Psoas muscle (tissue), 8 donors: ENCODE results near the gene SYT1. TPM values are rescaled to one million over a fixed set of nuclear protein-coding genes. Genes with fewer than 3 reads are reported as not detected.

Experiments
- ATAC-seq, 4 donors: fragments of 200-7000 bp; cut with Tn5 transposase; one replicate each; pipeline ENCODE4 v1.9.1; 2020; ENCODE audit warnings: moderate library complexity in 3 of 4, mild to moderate bottlenecking in 2 of 4
- DNase-seq, 2 donors: peaks; one replicate each; pipeline ENCODE4 v3.0.0-alpha.2; 2020
- H3K27ac ChIP-seq: fragments of 200-600 bp; one replicate; pipeline ENCODE4 v1.8.0; 2022
- H3K27me3 ChIP-seq, 3 donors: fragments of 200-600 bp in 1 of 3; one replicate each; pipeline versions ENCODE4 v1.6.1 to v1.8.0; 2013 to 2022; ENCODE audit warnings: low read length in 2 of 3, mild to moderate bottlenecking in 2 of 3, moderate library complexity in 1 of 3; ENCODE audit not compliant: insufficient read depth in 3 of 3
- H3K36me3 ChIP-seq, 2 donors: fragments of 200-600 bp in 1 of 2; one replicate each; pipeline versions ENCODE4 v1.6.1 to v1.8.0; 2013 to 2022; ENCODE audit warnings: low read depth in 1 of 2, mild to moderate bottlenecking in 1 of 2, moderate library complexity in 1 of 2; ENCODE audit not compliant: insufficient read depth in 1 of 2
- H3K4me1 ChIP-seq: fragments of 200-600 bp; one replicate; pipeline ENCODE4 v1.8.0; 2022
- H3K4me3 ChIP-seq: fragments of 200-600 bp; one replicate; pipeline ENCODE4 v1.8.0; 2022; ENCODE audit warnings: mild to moderate bottlenecking
- H3K9me3 ChIP-seq: fragments of 200-600 bp; one replicate; pipeline ENCODE4 v1.8.0; 2022
- CTCF ChIP-seq: fragments of 200-600 bp; IDR thresholded peaks from one replicate; pipeline ENCODE4 v1.8.0; 2022; ENCODE audit warnings: antibody characterized with exemption
- WGBS, 3 donors: extraction: QIAGEN DNeasy Blood & Tissue Kit; methylation state at CpG; one replicate each; pipeline versions ENCODE4 v1.1.6 to v1.1.7; 2013; 5-methylcytosine and 5-hydroxymethylcytosine counted together
- intact Hi-C, 2 donors: fragments of 100-400 bp; cut with DNase I; formaldehyde crosslinking; loops; one replicate each; pipeline versions ENCODE4 v1.11.0 to v1.14.2; 2022
- polyA plus RNA-seq, 3 donors: library from polyadenylated mRNA; stranded (reverse); fragments of 200-250 nt; gene quantifications; one replicate each; pipeline ENCODE4 v1.2.3, GENCODE V29; 2013
- total RNA-seq, 4 donors: library from RNA; stranded (reverse); fragmentation: NEBNext Ultra II Directional in 2 of 4; extraction: Animal tissue kit (Norgen Biotek cat#: 25700) in 2 of 4; gene quantifications; one replicate each; pipeline versions ENCODE4 v1.2.1 to v1.2.4, GENCODE V29; 2021 to 2023
- donor health status: healthy with polysubstance abuse.
- donor health status: DM: no; HTN: no; CAD: no; lungs with moderate emphysema.
- donor health status: Bipolar disorder and iron deficiency.
- donor health status: healthy.
- donor health status: DM: yes; HTN: yes; CAD: no.
- donor health status: DM: no; HTN: no; CAD: no.
- donor health status: DM: no; HTN: no; CAD: no.
- donor health status: DM: yes; HTN: yes; CAD: no.

The SYT1 gene
- total and polyA plus RNA-seq, 7 donors = 0.05 to 0.34 (median 0.14) TPM; not detected in 2

GRCh38 chr12:79366374-79366773, 501.8 kb downstream of the SYT1 start:
- intact Hi-C loops = no loop called here
- H3K4me1 ChIP-seq = no peaks in the 10 kb centered on the region
- no peaks in the 10 kb centered on the region for H3K36me3 ChIP-seq
- H3K4me3 ChIP-seq = no peak overlapping the region
- TF ChIP-seq CTCF = no peak
- no peaks in the 10 kb centered on the region for H3K9me3 ChIP-seq
- H3K27me3 ChIP-seq = no peaks in the 10 kb centered on the region
- DNase-seq = no peak
- WGBS, 3 donors = 86 to 93% (median 87%) methylated on average over 2 of the region's 2 CpGs
- no peak for ATAC-seq
- no peak overlapping the region for H3K27ac ChIP-seq

- no peaks in the 10 kb centered on the region for H3K9me3 ChIP-seq
- ATAC-seq = no peak
- H3K27me3 ChIP-seq = no peaks in the 10 kb centered on the region
- intact Hi-C loops = no loop called here
- H3K27ac ChIP-seq = no peak overlapping the region
- H3K4me3 ChIP-seq = no peak overlapping the region
- no peak for DNase-seq
- TF ChIP-seq CTCF = no peak
- H3K36me3 ChIP-seq = no peaks in the 10 kb centered on the region
- 69 to 84% (median 83%) methylated on average over 3 of the region's 3 CpGs for WGBS, 3 donors
- no peaks in the 10 kb centered on the region for H3K4me1 ChIP-seq
Observed at GRCh38 chr12:79367032-79367589, 502.5 kb downstream of the SYT1 start.

- Histone ChIP-seq H3K27ac (no peak overlapping the region), H3K9me3 (no peaks in the 10 kb centered on the region), H3K4me1 (no peaks in the 10 kb centered on the region), H3K36me3 (no peaks in the 10 kb centered on the region), H3K27me3 (no peaks in the 10 kb centered on the region), H3K4me3 (no peak overlapping the region)
- DNase-seq (no peak), ATAC-seq (no peak)
- 62 to 69% (median 63%) methylated on average over 2 of the region's 2 CpGs for WGBS, 3 donors
- intact Hi-C loops = no loop called here
- TF ChIP-seq CTCF = no peak
Observed at GRCh38 chr12:79370021-79370420, 505.4 kb downstream of the SYT1 start.

- ATAC-seq (no peak), DNase-seq (no peak)
- TF ChIP-seq CTCF = no peak
- intact Hi-C loops = no loop called here
- no peak overlapping the region for H3K4me3 ChIP-seq
- WGBS, 3 donors = 82 to 84% (median 83%) methylated on average over 2 of the region's 2 CpGs
- no peak overlapping the region for H3K27ac ChIP-seq
- no peaks in the 10 kb centered on the region for H3K36me3 ChIP-seq
- no peaks in the 10 kb centered on the region for H3K27me3 ChIP-seq
- H3K9me3 ChIP-seq = no peaks in the 10 kb centered on the region
- H3K4me1 ChIP-seq = no peaks in the 10 kb centered on the region
Observed at GRCh38 chr12:79371226-79371625, 506.7 kb downstream of the SYT1 start.

GRCh38 chr12:79373896-79374499, 509.4 kb downstream of the SYT1 start:
- 57 to 59% (median 59%) methylated on average over 5 of the region's 5 CpGs for WGBS, 3 donors
- Histone ChIP-seq H3K27me3 (no peaks in the 10 kb centered on the region), H3K9me3 (no peaks in the 10 kb centered on the region), H3K4me1 (no peaks in the 10 kb centered on the region), H3K4me3 (no peak overlapping the region), H3K36me3 (no peaks in the 10 kb centered on the region), H3K27ac (no peak overlapping the region)
- intact Hi-C loops = no loop called here
- DNase-seq (no peak), ATAC-seq (no peak)
- peak; percentile 45 for TF ChIP-seq CTCF
